Measurements from ENCODE around the gene OR4S2.

OR4S2 gene

GRCh38 chr11:55648027-55648426 is at the start of gene OR4S2:
Gene OR4S2, plus strand, starts transcription at chr11:55648327. Its CDS starts 2,577 bp downstream, at chr11:55650904.
- no peak within 1 kb of the TSS for H3K4me3 ChIP-seq (ENCODE audit: low read depth, low read length)
- H3K27ac ChIP-seq: no peak within 1 kb of the TSS
- no peaks in the 10 kb centered on the region for H3K27me3 ChIP-seq (replicated peaks)
- no peaks in the 10 kb centered on the region for H3K36me3 ChIP-seq (replicated peaks)
- no peak for TF ChIP-seq CTCF (IDR thresholded peaks at IDR 0.05; ENCODE audit: low read depth, low read length, missing control alignments)
- in situ Hi-C loops (cut with HindIII; ENCODE audit: low pct_ligation_motif_present, low sequenced_read_pairs): no loop called here
- no peak for DNase-seq

GRCh38 chr11:55607545-55607944 is 40.6 kb upstream of the OR4S2 start, which contains the start of gene OR4C11:
Gene OR4C11, minus strand, starts transcription at chr11:55607645. Its CDS starts 3,272 bp downstream, at chr11:55604373.
- no peaks in the 10 kb centered on the region for H3K36me3 ChIP-seq (replicated peaks)
- no peak for TF ChIP-seq CTCF (IDR thresholded peaks at IDR 0.05; ENCODE audit: low read depth, low read length, missing control alignments)
- no peak for DNase-seq
- in situ Hi-C loops (cut with HindIII; ENCODE audit: low pct_ligation_motif_present, low sequenced_read_pairs): no loop called here
- H3K4me3 ChIP-seq (ENCODE audit: low read depth, low read length): no peak within 1 kb of the TSS
- H3K27ac ChIP-seq: no peak within 1 kb of the TSS
- H3K27me3 ChIP-seq (replicated peaks): no peaks in the 10 kb centered on the region

GRCh38 chr11:55624531-55624930 is 23.6 kb upstream of the OR4S2 start:
- no peaks in the 10 kb centered on the region for H3K27me3 ChIP-seq (replicated peaks)
- in situ Hi-C loops (cut with HindIII; ENCODE audit: low pct_ligation_motif_present, low sequenced_read_pairs): no loop called here
- TF ChIP-seq CTCF (IDR thresholded peaks at IDR 0.05; ENCODE audit: low read depth, low read length, missing control alignments): no peak
- DNase-seq: no peak
- no peaks in the 10 kb centered on the region for H3K36me3 ChIP-seq (replicated peaks)
- H3K27ac ChIP-seq: no peak overlapping the region
- no peak overlapping the region for H3K4me3 ChIP-seq (ENCODE audit: low read depth, low read length)

GRCh38 chr11:55634813-55635212 is 13.3 kb upstream of the OR4S2 start, which contains the start of gene OR4P4:
Gene OR4P4, plus strand, starts transcription at chr11:55635113.
- Histone ChIP-seq H3K36me3 (replicated peaks) (no peaks in the 10 kb centered on the region), H3K27ac (no peak within 1 kb of the TSS), H3K4me3 (ENCODE audit: low read depth, low read length) (no peak within 1 kb of the TSS), H3K27me3 (replicated peaks) (no peaks in the 10 kb centered on the region)
- in situ Hi-C loops (cut with HindIII; ENCODE audit: low pct_ligation_motif_present, low sequenced_read_pairs): no loop called here
- DNase-seq: no peak
- no peak for TF ChIP-seq CTCF (IDR thresholded peaks at IDR 0.05; ENCODE audit: low read depth, low read length, missing control alignments)

- Histone ChIP-seq H3K4me3 (ENCODE audit: low read depth, low read length) (no peak overlapping the region), H3K36me3 (replicated peaks) (no peaks in the 10 kb centered on the region), H3K27ac (no peak overlapping the region), H3K27me3 (replicated peaks) (no peaks in the 10 kb centered on the region)
- TF ChIP-seq CTCF (IDR thresholded peaks at IDR 0.05; ENCODE audit: low read depth, low read length, missing control alignments): no peak
- no peak for DNase-seq
- in situ Hi-C loops (cut with HindIII; ENCODE audit: low pct_ligation_motif_present, low sequenced_read_pairs): no loop called here
Measured at GRCh38 chr11:55652560-55652959, 4.4 kb downstream of the OR4S2 start.

- no peaks in the 10 kb centered on the region for H3K27me3 ChIP-seq (replicated peaks)
- no peak for DNase-seq
- no peak overlapping the region for H3K4me3 ChIP-seq (ENCODE audit: low read depth, low read length)
- H3K36me3 ChIP-seq (replicated peaks): no peaks in the 10 kb centered on the region
- TF ChIP-seq CTCF (IDR thresholded peaks at IDR 0.05; ENCODE audit: low read depth, low read length, missing control alignments): no peak
- H3K27ac ChIP-seq: no peak overlapping the region
- in situ Hi-C loops (cut with HindIII; ENCODE audit: low pct_ligation_motif_present, low sequenced_read_pairs): no loop called here
Measured at GRCh38 chr11:55655096-55655495, 7.0 kb downstream of the OR4S2 start.
